Fibroblast of peridontal ligament (primary cell): ENCODE results near the gene POLR2E.
"Not testable (repeated sequence)": the region's sequence is repeated elsewhere in the genome, so short reads cannot be mapped to it uniquely, and the experiment has no call there.

ENCODE experiments used
- DNase-seq: peaks from one replicate; pipeline ENCODE4 v3.0.0-alpha.2; 2010; ENCODE audit errors: extremely low read depth

POLR2E gene

DNA sequence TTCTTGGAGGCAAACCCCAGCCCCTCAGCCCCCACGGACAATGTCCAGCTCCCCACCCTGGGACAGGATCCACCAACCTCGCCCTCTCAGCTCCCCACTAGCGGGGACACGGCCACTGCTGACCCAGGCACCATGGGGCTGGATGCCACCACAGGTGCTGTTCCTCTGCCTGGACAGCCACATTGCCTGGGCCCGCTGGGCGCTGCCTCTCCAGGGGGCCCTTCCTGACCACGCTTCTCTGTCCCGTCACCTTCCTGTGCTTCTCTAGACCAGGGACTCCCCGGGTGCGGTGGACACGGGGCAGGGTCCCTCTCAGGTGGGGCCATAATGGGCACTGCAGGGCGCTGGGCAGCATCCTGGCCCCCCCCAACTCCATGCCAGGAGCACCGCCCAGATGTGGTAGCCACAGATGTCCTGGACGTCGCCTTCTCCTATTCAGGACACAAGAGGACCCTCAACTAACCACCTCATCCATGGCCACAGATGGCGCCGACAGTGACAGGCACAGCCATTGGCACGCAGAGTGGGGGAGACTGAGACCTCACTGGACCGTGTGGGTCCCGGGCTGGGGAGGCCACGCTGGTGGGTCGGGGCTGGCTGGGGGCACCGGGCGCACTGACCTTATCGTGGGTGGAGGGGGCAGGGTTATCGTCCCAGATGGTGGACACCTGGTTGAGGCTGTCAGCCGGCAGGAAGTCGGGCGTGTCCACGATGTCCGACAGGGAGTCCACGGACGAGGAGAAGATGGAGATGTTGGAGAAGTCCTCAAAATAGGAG is 32.0 kb upstream of the POLR2E start:
- no peak for DNase-seq

- peak; percentile 51 for DNase-seq
Observed at GRCh38 chr19:1125601-1126467, 30.7 kb upstream of the POLR2E start.

GRCh38 chr19:1123885-1124677 is 28.9 kb upstream of the POLR2E start:
- no peak for DNase-seq

- no peak for DNase-seq
Observed at GRCh38 chr19:1123381-1123780, 28.2 kb upstream of the POLR2E start.

DNA sequence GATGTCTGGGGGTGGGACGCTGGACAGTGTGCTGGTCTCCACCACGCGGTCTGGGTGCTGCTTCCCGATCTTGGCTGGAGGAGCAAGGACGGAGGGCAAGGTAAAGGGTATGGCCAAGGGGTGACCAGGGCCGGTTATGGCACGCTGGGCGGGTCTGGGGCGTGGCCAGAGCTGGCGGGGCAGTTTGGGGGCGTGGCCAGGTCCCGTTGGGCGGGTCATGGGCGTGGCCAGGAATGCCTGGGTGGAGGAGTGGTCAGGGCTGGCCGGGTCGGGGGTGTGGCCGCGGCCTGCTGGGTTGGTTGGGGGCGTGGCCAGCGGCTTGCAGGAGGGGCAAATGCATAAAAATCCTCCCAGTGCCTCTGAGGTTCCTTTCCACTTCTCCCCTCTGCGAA is 27.8 kb upstream of the POLR2E start:
- DNase-seq, result peak; percentile 44

GRCh38 chr19:1122021-1122971 is 27.1 kb upstream of the POLR2E start:
- DNase-seq, result no peak

DNA sequence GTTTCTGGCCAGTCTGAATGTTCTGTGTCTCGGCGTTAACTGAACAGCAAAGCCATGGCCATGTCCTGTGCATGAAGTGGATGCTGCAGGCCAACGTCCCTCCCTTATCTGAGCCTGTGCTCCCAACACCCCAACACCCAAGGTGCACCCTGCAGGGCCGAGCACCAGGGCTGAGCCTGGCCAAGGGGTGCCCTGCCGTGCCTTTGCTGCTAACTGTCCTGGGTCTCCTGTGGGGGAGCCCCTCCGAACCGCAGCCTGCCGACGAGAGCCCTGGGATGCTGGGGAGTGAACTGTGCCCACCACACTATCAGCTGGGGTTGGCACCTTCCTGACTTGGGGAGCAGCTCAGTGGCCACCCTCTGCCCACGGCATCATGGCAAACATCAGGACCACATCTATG is 26.2 kb upstream of the POLR2E start:
- no peak for DNase-seq

DNA sequence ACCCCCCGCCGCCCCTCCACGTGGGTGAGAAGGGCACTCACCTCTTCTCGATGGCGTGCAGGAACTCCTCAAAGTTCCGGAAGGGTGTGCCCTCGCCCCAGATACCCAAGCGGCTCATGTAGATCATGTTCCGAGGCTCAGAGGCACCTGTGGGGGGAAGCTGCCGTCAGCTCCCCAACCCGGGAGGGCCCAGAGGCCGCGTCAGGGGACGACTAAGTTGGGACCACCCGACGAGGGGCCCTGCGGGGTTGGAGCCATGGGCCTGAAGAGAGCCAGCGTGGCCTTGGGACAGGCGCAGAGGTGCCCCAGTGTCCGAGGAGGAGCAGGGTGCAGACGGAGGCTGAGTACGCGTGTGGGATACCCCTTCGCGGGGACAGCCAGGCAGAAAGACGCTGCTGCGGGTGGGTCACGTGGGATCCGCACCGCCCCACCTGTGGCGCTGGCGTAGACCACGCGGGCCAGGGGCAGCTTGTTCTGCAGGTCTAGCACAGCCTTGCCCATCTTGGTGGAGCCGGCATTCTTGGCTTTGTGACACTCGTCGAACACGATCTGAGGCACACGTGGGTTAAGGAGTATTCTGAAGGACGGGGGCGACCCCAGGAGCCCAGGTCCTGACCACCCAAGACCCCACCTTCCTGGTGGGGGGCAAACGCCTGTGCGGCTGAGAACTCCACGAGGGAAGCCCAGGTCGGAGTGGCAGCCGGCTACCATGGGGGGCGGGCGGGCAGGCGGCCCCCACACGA is 24.5 kb upstream of the POLR2E start:
- DNase-seq, result no peak

- no peak for DNase-seq
Observed at GRCh38 chr19:1118999-1119398, 23.8 kb upstream of the POLR2E start.

GRCh38 chr19:1117654-1118053 is 22.5 kb upstream of the POLR2E start:
- DNase-seq, result no peak

DNA sequence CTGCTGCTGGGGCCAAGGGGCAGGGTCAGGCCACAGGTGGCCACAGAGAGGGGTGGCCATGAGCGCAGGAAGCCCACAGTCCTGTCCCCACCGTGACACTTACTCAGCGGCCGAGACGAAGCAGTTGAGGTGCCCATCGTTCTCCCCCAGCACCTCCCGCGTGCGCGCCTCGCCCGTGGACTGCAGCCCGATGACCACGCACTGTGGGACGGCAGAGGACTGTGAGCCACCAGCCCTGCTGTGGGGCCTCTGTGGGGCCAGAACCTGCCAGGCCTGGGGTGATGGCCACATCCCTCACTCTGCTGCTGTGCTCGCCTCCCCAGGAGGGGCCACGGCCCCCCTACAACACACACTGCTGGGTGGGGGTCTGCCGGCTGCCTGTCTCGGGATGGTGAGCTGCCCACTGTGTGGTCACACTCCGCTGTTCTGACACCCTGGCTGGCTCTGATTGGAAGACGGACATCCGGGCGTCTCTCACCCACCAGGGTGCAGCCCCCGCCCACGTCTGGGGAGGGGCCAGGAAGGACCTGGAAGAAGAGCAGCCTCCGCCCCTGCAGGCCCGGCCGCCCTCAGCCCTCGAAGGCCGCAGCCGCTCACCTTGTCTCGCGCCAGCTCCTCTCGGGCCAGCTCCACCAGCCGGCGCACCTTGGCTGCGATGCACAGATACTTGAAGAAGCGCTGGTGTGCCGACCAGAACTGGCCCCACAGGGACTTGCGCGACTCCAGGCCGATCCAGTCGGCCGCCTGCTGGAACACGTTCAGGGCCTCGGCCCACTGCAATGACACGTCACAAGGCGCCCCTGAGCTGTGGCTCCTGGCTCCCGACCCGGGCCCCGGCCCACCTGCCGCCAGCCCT is 21.8 kb upstream of the POLR2E start:
- DNase-seq, result no peak

DNA sequence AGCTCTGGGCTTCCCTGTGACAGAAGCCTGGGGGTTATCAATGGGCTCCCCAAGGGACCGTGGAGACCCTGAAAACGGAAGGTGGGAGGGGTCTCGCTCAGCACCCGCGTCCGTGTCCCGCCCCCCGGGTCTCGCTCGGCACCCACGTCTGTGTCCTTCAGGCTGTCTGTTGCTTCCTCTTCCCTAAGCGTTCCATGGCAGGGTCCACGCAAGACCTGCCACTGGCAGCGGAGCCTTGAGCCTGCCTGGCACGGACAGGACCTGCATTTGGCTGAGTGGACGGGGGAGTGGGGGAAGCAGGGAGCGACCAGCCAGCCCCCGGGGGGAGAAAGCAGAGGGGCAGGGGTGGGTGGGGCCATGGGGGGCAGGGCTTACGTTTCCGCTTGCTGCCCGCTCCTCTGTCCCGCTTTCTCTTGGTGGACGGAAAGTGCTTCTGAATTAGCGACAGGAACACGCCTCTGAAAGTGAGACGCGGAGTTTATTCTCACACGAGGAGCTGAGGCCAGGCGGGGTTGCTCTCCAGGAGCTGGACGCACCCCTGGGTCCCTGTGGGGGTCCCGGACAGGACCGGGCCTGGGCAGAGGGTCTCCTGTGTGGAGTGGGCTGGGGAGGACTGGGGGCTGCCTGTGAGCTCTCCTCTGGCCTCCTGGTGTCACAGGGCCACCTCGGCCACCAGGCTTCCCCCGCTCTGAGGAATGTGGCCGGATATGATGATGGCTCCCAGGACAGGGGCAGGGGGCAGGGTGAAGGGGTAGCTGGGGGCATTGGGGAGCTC is 20.7 kb upstream of the POLR2E start:
- DNase-seq, result no peak

GRCh38 chr19:1114728-1115127 is 19.6 kb upstream of the POLR2E start:
- not testable (repeated sequence) for DNase-seq

GRCh38 chr19:1113986-1114483 is 18.9 kb upstream of the POLR2E start:
- no peak for DNase-seq

- peak; percentile 87 for DNase-seq
Observed at GRCh38 chr19:1113030-1113985, 18.1 kb upstream of the POLR2E start.

GRCh38 chr19:1112268-1113029 is 17.3 kb upstream of the POLR2E start:
- DNase-seq, result no peak
